PC-9 (cell line): Measurements from ENCODE around the gene MARS2. TPM values are rescaled to one million over a fixed set of nuclear protein-coding genes. Genes with fewer than 3 reads are reported as not detected.
A peak's percentile ranks its signal among the peaks of the same experiment; 100 is the strongest.

Experiments used
- Bru-seq: library from RNA; stranded (reverse); fragments of 400-500 nt; gene quantifications from one replicate; lab custom pipeline; 2021; lab: Mats Ljungman, UMichigan
- BruChase-seq, 2 experiments: library from RNA; stranded (reverse); fragments of 400-500 nt; gene quantifications; one replicate each; lab custom pipeline; 2021; lab: Mats Ljungman, UMichigan
- BruUV-seq: library from RNA; stranded (reverse); fragments of 400-500 nt; replicated peaks from 2 replicates; lab custom pipeline; 2021; lab: Mats Ljungman, UMichigan
- CTCF ChIA-PET: fragments of 300-600 bp; sonication (Branson Sonifier 250); formaldehyde crosslinking; loops from one replicate; lab custom pipeline; 2022; ENCODE audit warnings: antibody characterized with exemption; lab: Charles Lee
- POLR2A ChIA-PET: fragments of 300-600 bp; sonication (Branson Sonifier 250); formaldehyde crosslinking; loops from one replicate; lab custom pipeline; 2022; ENCODE audit warnings: antibody characterized with exemption; ENCODE audit not compliant: unreplicated experiment; lab: Charles Lee
- DNase-seq, 2 experiments: peaks; one replicate each; pipeline versions ENCODE4 v3.0.0 to v3.0.0-alpha.2; 2015 to 2022; ENCODE audit warnings: mixed read lengths in 1 of 2
- H2AFZ ChIP-seq: fragments of 200-600 bp; sonication (generic); 2 replicates; pipeline ENCODE4 v1.8.1; 2017; ENCODE audit warnings: antibody characterized with exemption
- H3F3A ChIP-seq: fragments of 200-600 bp; sonication (generic); 2 replicates; pipeline ENCODE4 v1.8.1; 2017; ENCODE audit warnings: antibody characterized with exemption, mild to moderate bottlenecking, low read depth; ENCODE audit not compliant: insufficient read depth
- H3K27ac ChIP-seq: fragments of 200-600 bp; sonication (generic); 2 replicates; pipeline ENCODE4 v1.6.1; 2016; ENCODE audit warnings: mixed run types
- H3K27me3 ChIP-seq: fragments of 200-600 bp; sonication (generic); 2 replicates; pipeline ENCODE4 v1.6.1; 2016; ENCODE audit warnings: low read depth, mixed run types; ENCODE audit not compliant: insufficient read depth
- H3K36me3 ChIP-seq: fragments of 200-600 bp; sonication (generic); 2 replicates; pipeline ENCODE4 v1.6.1; 2016; ENCODE audit warnings: low read depth, mixed run types
- H3K4me1 ChIP-seq: fragments of 200-600 bp; sonication (generic); replicated peaks from 2 replicates; pipeline ENCODE4 v1.6.1; 2016; ENCODE audit warnings: mixed run types; ENCODE audit not compliant: insufficient read depth
- H3K4me2 ChIP-seq: fragments of 200-600 bp; sonication (generic); 2 replicates; pipeline ENCODE4 v1.6.1; 2017; ENCODE audit warnings: mixed run types
- H3K4me3 ChIP-seq: fragments of 200-600 bp; sonication (generic); 2 replicates; pipeline ENCODE4 v1.6.1; 2016; ENCODE audit warnings: mixed run types
- H3K79me2 ChIP-seq: fragments of 200-600 bp; sonication (generic); 2 replicates; pipeline ENCODE4 v1.6.1; 2017; ENCODE audit warnings: low read depth, mixed run types
- H3K9me2 ChIP-seq: fragments of 200-600 bp; sonication (generic); 2 replicates; pipeline ENCODE4 v1.8.1; 2017; ENCODE audit warnings: mild to moderate bottlenecking; ENCODE audit not compliant: insufficient read depth
- H3K9me3 ChIP-seq: fragments of 200-600 bp; sonication (generic); 2 replicates; pipeline ENCODE4 v1.8.1; 2016; ENCODE audit warnings: low read depth; ENCODE audit not compliant: insufficient read depth
- H4K20me1 ChIP-seq: fragments of 200-600 bp; sonication (generic); 2 replicates; pipeline ENCODE4 v1.8.1; 2017; ENCODE audit not compliant: insufficient read depth
- CTCF ChIP-seq: fragments of 200-600 bp; sonication (generic); conservative IDR thresholded peaks from 2 replicates; pipeline ENCODE4 v1.6.1; 2017; ENCODE audit warnings: mixed run types, antibody characterized with exemption, mild to moderate bottlenecking, moderate library complexity
- EZH2 ChIP-seq: fragments of 200-600 bp; sonication (generic); IDR thresholded peaks from 2 replicates; pipeline ENCODE4 v1.8.0; 2017; ENCODE audit warnings: antibody characterized with exemption, low read depth
- intact Hi-C: fragments of 100-400 bp; cut with micrococcal nuclease; formaldehyde crosslinking; loops from one replicate; pipeline ENCODE4 v1.10.0; 2022; ENCODE audit not compliant: unreplicated experiment
- long read RNA-seq: library from polyadenylated mRNA; stranded (forward); transcript quantifications from one replicate; pipeline ENCODE4 v2.0.0, GENCODE V29; 2022
- total RNA-seq: library from RNA; stranded (reverse); gene quantifications from 2 replicates; pipeline ENCODE4 v1.2.3, GENCODE V29; 2021

Gene MARS2
- total RNA-seq (5.1 and 6.0 TPM in 2 replicates), Bru-seq, nascent RNA (percentile 66 among the genes with signal in this experiment), BruChase-seq, experiment 1, labeled RNA remaining after a 2-hour chase (percentile 91 among the genes with signal in this experiment), BruChase-seq, experiment 2, labeled RNA remaining after a 6-hour chase (percentile 62 among the genes with signal in this experiment)
- long read RNA-seq, partial matches to known transcripts = 0 of 3 reads
- long read RNA-seq, other reads (novel, unspliced or antisense) = 0 of 3 reads

DNA sequence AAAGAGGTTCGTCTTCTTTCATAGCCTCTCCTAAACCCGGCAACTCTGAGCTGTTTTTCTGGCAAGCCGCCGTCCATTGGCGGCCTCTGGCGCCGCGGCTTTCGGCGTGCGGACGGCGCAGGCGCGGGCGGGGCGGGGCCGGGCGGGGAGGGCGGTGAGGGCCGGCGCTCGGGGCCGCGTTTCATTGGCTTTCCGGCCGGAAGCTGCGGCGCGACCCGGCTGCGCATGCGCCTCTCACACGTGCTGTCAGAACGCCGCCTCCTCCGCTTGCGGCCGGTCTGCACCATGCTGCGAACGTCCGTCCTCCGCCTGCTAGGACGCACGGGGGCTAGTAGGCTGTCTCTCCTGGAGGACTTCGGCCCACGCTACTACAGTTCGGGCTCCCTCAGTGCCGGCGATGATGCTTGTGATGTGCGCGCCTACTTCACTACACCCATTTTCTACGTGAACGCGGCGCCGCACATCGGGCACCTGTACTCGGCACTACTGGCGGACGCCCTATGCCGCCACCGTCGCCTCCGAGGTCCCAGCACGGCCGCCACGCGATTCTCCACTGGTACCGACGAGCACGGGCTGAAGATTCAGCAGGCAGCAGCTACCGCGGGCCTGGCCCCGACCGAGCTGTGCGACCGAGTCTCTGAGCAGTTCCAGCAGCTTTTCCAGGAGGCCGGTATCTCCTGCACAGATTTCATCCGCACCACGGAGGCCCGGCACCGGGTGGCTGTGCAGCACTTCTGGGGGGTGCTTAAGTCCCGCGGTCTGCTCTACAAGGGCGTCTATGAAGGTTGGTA is at the start of gene MARS2:
Gene MARS2 (plus strand): TSS at position 249 of the 791 bp plus-strand sequence. CDS start 37 bp downstream, at position 286.
- H4K20me1 ChIP-seq = peaks cover 18% of the 10 kb centered on the region
- H3K79me2 ChIP-seq = peaks cover 48% of the 10 kb centered on the region
- peaks cover 15% of the 10 kb centered on the region for H3K4me1 ChIP-seq
- H3K4me2 ChIP-seq = peak within 1 kb of the TSS; percentile 78
- H3K9me3 ChIP-seq = no peaks in the 10 kb centered on the region
- H2AFZ ChIP-seq = peak within 1 kb of the TSS; percentile 94
- peak; percentile 70 to 89 for DNase-seq
- H3K4me3 ChIP-seq = peak within 1 kb of the TSS; percentile 98
- no peaks in the 10 kb centered on the region for H3K9me2 ChIP-seq
- H3K27ac ChIP-seq = no peak within 1 kb of the TSS
- ChIA-PET POLR2A (interaction anchor here (0.7 to 1.0 kb wide), 2 partner anchors 189 to 1125 kb away, joined by 6 to 9 read pairs; partner anchors contain the start of gene MOB4), CTCF (interaction anchor here (0.6 kb wide), 1 partner anchor 424 kb away, joined by 8 read pairs; no protein-coding TSS in a partner anchor)
- no peaks in the 10 kb centered on the region for H3K27me3 ChIP-seq
- H3F3A ChIP-seq = no peaks in the 10 kb centered on the region; the same call in 1 of the 2 replicates
- no peak for TF ChIP-seq CTCF
- TF ChIP-seq EZH2 = no peak
- 0 out of 2 replicates have a peak, but pooled peaks cover 11% of the 10 kb centered on the region for H3K36me3 ChIP-seq
- intact Hi-C loops = loop anchor here (5.0 to 10.0 kb wide), 6 partner anchors 72 to 1752 kb away; partner anchors contain the start of genes HSPE1, MOB4, SATB2 and SF3B1
- BruUV-seq = TSS peak; percentile 32

GRCh38 chr2:197657562-197657961 is 47.6 kb upstream of the MARS2 start:
- Histone ChIP-seq H3K36me3 (no peaks in the 10 kb centered on the region), H3K4me1 (no peaks in the 10 kb centered on the region), H2AFZ (no peak overlapping the region), H3K4me2 (no peak overlapping the region), H3F3A (no peaks in the 10 kb centered on the region), H3K27ac (no peak overlapping the region), H3K9me3 (no peaks in the 10 kb centered on the region), H3K27me3 (no peaks in the 10 kb centered on the region), H3K4me3 (no peak overlapping the region), H3K9me2 (no peaks in the 10 kb centered on the region), H4K20me1 (no peaks in the 10 kb centered on the region), H3K79me2 (no peaks in the 10 kb centered on the region)
- intact Hi-C loops = no loop called here
- POLR2A ChIA-PET = no interaction called here
- TF ChIP-seq EZH2 = no peak
- TF ChIP-seq CTCF = no peak
- no peak for DNase-seq
- CTCF ChIA-PET = no interaction called here
- BruUV-seq = no TSS peak

GRCh38 chr2:197661626-197662025 is 43.5 kb upstream of the MARS2 start:
- intact Hi-C loops = no loop called here
- no peaks in the 10 kb centered on the region for H3K9me2 ChIP-seq
- no peak overlapping the region for H3K27ac ChIP-seq
- H3K36me3 ChIP-seq = no peaks in the 10 kb centered on the region
- H3K79me2 ChIP-seq = no peaks in the 10 kb centered on the region
- POLR2A ChIA-PET = no interaction called here
- H3K4me3 ChIP-seq = no peak overlapping the region
- H3K9me3 ChIP-seq = 0 out of 2 replicates have a peak, but pooled peaks cover 5% of the 10 kb centered on the region
- H3K27me3 ChIP-seq = no peaks in the 10 kb centered on the region
- no peaks in the 10 kb centered on the region for H3F3A ChIP-seq
- no TSS peak for BruUV-seq
- CTCF ChIA-PET = no interaction called here
- H2AFZ ChIP-seq = no peak overlapping the region
- DNase-seq = no peak
- no peak overlapping the region for H3K4me2 ChIP-seq
- TF ChIP-seq EZH2 (no peak), CTCF (no peak)
- H4K20me1 ChIP-seq = no peaks in the 10 kb centered on the region
- no peaks in the 10 kb centered on the region for H3K4me1 ChIP-seq
